HCT116 (cell line): Measurements from ENCODE around the gene XRCC2. TPM values are rescaled to one million over a fixed set of nuclear protein-coding genes. Genes with fewer than 3 reads are reported as not detected.

Experiments used
- ATAC-seq: fragments of 200-7000 bp; cut with Tn5 transposase; 2 replicates; pipeline ENCODE4 v1.9.1; 2020; ENCODE audit warnings: mild to moderate bottlenecking, moderate library complexity
- BruUV-seq: library from RNA; stranded (reverse); fragments of 400-500 nt; replicated peaks from 2 replicates; lab custom pipeline; 2021; lab: Mats Ljungman, UMichigan
- CTCF ChIA-PET: fragments of 300-600 bp; sonication (Branson Sonifier 250); formaldehyde crosslinking; loops from one replicate; lab custom pipeline; 2021; ENCODE audit warnings: antibody characterized with exemption; lab: Charles Lee
- POLR2A ChIA-PET: fragments of 300-600, 350-600 bp; sonication (Branson Sonifier 250); formaldehyde crosslinking; loops from one replicate; lab custom pipeline; 2021; ENCODE audit warnings: antibody characterized with exemption; lab: Charles Lee
- RAD21 ChIA-PET, 2 experiments: fragments of 300-600 bp; sonication (Branson Sonifier 250); formaldehyde crosslinking; loops; one replicate each; lab custom pipeline; 2023; ENCODE audit warnings: low total read pairs in 2 of 2; ENCODE audit not compliant: uncharacterized antibody in 2 of 2, unreplicated experiment in 2 of 2, low non-redundant PET in 1 of 2; lab: Charles Lee
- DNase-seq: peaks from one replicate; pipeline ENCODE4 v3.0.0-alpha.2; 2010; ENCODE audit warnings: low read depth, low spot score
- H2AFZ ChIP-seq: fragments of 200-600 bp; shearing (Covaris generic), sonication (generic); 2 replicates; pipeline ENCODE4 v1.6.1; 2017; ENCODE audit warnings: low read depth, mixed run types, mixed read lengths, antibody characterized with exemption, low read length; ENCODE audit not compliant: poor library complexity, severe bottlenecking
- H3K27ac ChIP-seq: 2 replicates; pipeline ENCODE4 v1.5.1; 2012; ENCODE audit warnings: low read depth, low read length
- H3K27me3 ChIP-seq: fragments of 200-600 bp; sonication (generic); 2 replicates; pipeline ENCODE4 v1.6.1; 2016; ENCODE audit warnings: mixed run types, low read length, mixed read lengths; ENCODE audit not compliant: insufficient read depth
- H3K36me3 ChIP-seq, 2 experiments: fragments of 200-500 bp in 1 of 2; fragments of 200-600 bp in 1 of 2; sonication (Bioruptor generic) in 1 of 2; sonication (generic) in 1 of 2; 2 replicates each; pipeline versions ENCODE4 v1.5.1 to v1.6.1; 2014 to 2016; ENCODE audit warnings: low read length in 2 of 2, inconsistent platforms in 1 of 2, mixed read lengths in 1 of 2, mixed run types in 1 of 2; ENCODE audit not compliant: insufficient read depth in 2 of 2, control insufficient read depth in 1 of 2
- H3K4me1 ChIP-seq, 2 experiments: fragments of 200-600 bp in 1 of 2; sonication (generic) in 1 of 2; 2 replicates each; pipeline versions ENCODE4 v1.5.1 to v1.6.1; 2012 to 2017; ENCODE audit warnings: low read length in 2 of 2, inconsistent platforms in 1 of 2, mild to moderate bottlenecking in 1 of 2, mixed read lengths in 1 of 2, mixed run types in 1 of 2, moderate library complexity in 1 of 2; ENCODE audit not compliant: insufficient read depth in 2 of 2, control insufficient read depth in 1 of 2
- H3K4me2 ChIP-seq: fragments of 200-600 bp; sonication (generic); 2 replicates; pipeline ENCODE4 v1.6.1; 2017; ENCODE audit warnings: mixed run types, low read length, mixed read lengths
- H3K4me3 ChIP-seq, 2 experiments: fragments of 200-600 bp in 1 of 2; sonication (generic) in 1 of 2; replicated peaks in 1 of 2; 2 replicates each; pipeline ENCODE4 v1.5.1; 2011 to 2016; ENCODE audit warnings: low read length in 2 of 2, control low read depth in 1 of 2, low read depth in 1 of 2, mild to moderate bottlenecking in 1 of 2, mixed read lengths in 1 of 2, mixed run types in 1 of 2
- H3K79me2 ChIP-seq: fragments of 200-600 bp; sonication (generic); 2 replicates; pipeline ENCODE4 v1.6.1; 2017; ENCODE audit warnings: mild to moderate bottlenecking, mixed run types, low read length, moderate library complexity, mixed read lengths; ENCODE audit not compliant: insufficient read depth
- H3K9ac ChIP-seq: fragments of 200-600 bp; sonication (generic); 2 replicates; pipeline ENCODE4 v1.6.1; 2016; ENCODE audit warnings: low read length, mixed read lengths
- H3K9me2 ChIP-seq: fragments of 200-600 bp; sonication (generic), shearing (Covaris generic); 2 replicates; pipeline ENCODE4 v1.6.1; 2017; ENCODE audit warnings: mixed run types, mild to moderate bottlenecking, moderate library complexity; ENCODE audit not compliant: insufficient read depth
- H3K9me3 ChIP-seq, 2 experiments: fragments of 200-500 bp in 1 of 2; fragments of 200-600 bp in 1 of 2; sonication (Bioruptor generic) in 1 of 2; sonication (generic) in 1 of 2; 2 replicates each; pipeline ENCODE4 v1.6.1; 2014 to 2017; ENCODE audit warnings: low read length in 2 of 2, mixed read lengths in 2 of 2, inconsistent platforms in 1 of 2, low read depth in 1 of 2, mild to moderate bottlenecking in 1 of 2, mixed run types in 1 of 2, moderate library complexity in 1 of 2; ENCODE audit not compliant: control insufficient read depth in 1 of 2, insufficient read depth in 1 of 2
- H4K20me1 ChIP-seq: fragments of 200-600 bp; sonication (generic), shearing (Covaris generic); 2 replicates; pipeline ENCODE4 v1.6.1; 2017; ENCODE audit warnings: mixed run types, mild to moderate bottlenecking, moderate library complexity; ENCODE audit not compliant: insufficient read depth
- CEBPB ChIP-seq: IDR thresholded peaks from 2 replicates; pipeline ENCODE4 v1.6.1; 2012; ENCODE audit warnings: low read depth
- EGR1 ChIP-seq: IDR thresholded peaks from 2 replicates; pipeline ENCODE4 v1.6.1; 2012; ENCODE audit warnings: low read depth
- EZH2phosphoT487 ChIP-seq: fragments of 200-600 bp; IDR thresholded peaks from 2 replicates; pipeline ENCODE4 v1.6.1; 2018; ENCODE audit warnings: antibody characterized with exemption, borderline replicate concordance
- POLR2AphosphoS5 ChIP-seq: IDR thresholded peaks from 2 replicates; pipeline ENCODE4 v1.6.1; 2011; ENCODE audit warnings: mild to moderate bottlenecking, low read depth, low read length, moderate library complexity
- RAD21 ChIP-seq: IDR thresholded peaks from 2 replicates; pipeline ENCODE4 v1.6.1; 2012; ENCODE audit warnings: low read depth, mild to moderate bottlenecking
- SIN3A ChIP-seq: IDR thresholded peaks from 2 replicates; pipeline ENCODE4 v1.6.1; 2012; ENCODE audit warnings: low read depth
- SP1 ChIP-seq: IDR thresholded peaks from 2 replicates; pipeline ENCODE4 v1.6.1; 2012; ENCODE audit warnings: low read depth
- ZFX ChIP-seq: fragments of 450-650 bp; IDR thresholded peaks from 2 replicates; pipeline ENCODE4 v1.6.1; 2017
- ZNF274 ChIP-seq: fragments of 200-500 bp; sonication (Bioruptor generic); IDR thresholded peaks from 2 replicates; pipeline ENCODE4 v1.6.1; 2014; ENCODE audit warnings: mild to moderate bottlenecking, low read depth, low read length, inconsistent platforms
- intact Hi-C: fragments of 100-400 bp; cut with micrococcal nuclease; formaldehyde crosslinking; loops from 2 replicates; pipeline ENCODE4 v1.10.0; 2022
- total RNA-seq: library from RNA; stranded (reverse); gene quantifications from one replicate; pipeline ENCODE4 v1.2.1, GENCODE V29; 2021; ENCODE audit not compliant: unreplicated experiment
- TF ChIP-seq, protein P1 (sequence below): IDR thresholded peaks from 2 replicates; pipeline ENCODE4 v1.6.1; 2012
- TF ChIP-seq, protein P2 (sequence below): IDR thresholded peaks from 2 replicates; pipeline ENCODE4 v1.6.1; 2012; ENCODE audit warnings: low read depth
- TF ChIP-seq, protein P3 (sequence below): IDR thresholded peaks from 2 replicates; pipeline ENCODE4 v1.6.1; 2012
- TF ChIP-seq, protein P4 (sequence below): IDR thresholded peaks from 2 replicates; pipeline ENCODE4 v1.6.1; 2011; ENCODE audit warnings: mild to moderate bottlenecking, low read length, moderate library complexity; ENCODE audit not compliant: insufficient replicate concordance; ENCODE audit errors: extremely low read depth

The XRCC2 gene
- total RNA-seq, 1 experiment from 2014 or later: 14.8 TPM

DNA sequence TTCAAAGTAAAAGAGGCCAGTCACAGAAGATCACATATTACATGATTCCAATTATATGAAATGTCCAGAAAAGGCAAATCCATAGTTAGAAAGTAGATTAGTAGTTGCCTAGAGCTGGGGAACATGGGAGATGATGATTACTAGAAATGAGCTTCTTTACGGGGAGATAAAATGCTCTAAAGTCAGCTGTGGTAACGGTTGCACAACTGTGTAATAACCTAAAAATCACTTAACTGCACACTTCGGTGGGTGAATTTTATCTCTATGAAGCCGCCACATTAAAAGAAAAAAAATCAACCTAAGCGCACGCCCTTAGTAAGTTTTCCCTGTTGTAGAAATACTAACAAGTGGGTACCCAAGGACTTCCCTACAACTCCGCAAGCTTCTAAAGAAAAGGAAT is 15.9 kb downstream of the XRCC2 start:
- H3K27me3 ChIP-seq: no peaks in the 10 kb centered on the region
- TF ChIP-seq, protein P1, sequence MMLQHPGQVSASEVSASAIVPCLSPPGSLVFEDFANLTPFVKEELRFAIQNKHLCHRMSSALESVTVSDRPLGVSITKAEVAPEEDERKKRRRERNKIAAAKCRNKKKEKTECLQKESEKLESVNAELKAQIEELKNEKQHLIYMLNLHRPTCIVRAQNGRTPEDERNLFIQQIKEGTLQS: no peak
- CTCF ChIA-PET: interaction anchor here (0.7 kb wide), 1 partner anchor 319 kb away, joined by 3 read pairs; no protein-coding TSS in a partner anchor
- POLR2A ChIA-PET: no interaction called here
- no peak overlapping the region for H3K27ac ChIP-seq
- BruUV-seq: no TSS peak
- no peak overlapping the region for H2AFZ ChIP-seq
- H3K9me2 ChIP-seq: no peaks in the 10 kb centered on the region
- DNase-seq (no peak), ATAC-seq (no peak)
- peaks cover 95% of the 10 kb centered on the region for H3K79me2 ChIP-seq
- no peak overlapping the region for H3K4me2 ChIP-seq
- RAD21 ChIA-PET: no interaction called here
- peaks cover 13% of the 10 kb centered on the region; the same call in 1 of the 2 replicates for H4K20me1 ChIP-seq
- no peak overlapping the region for H3K9ac ChIP-seq
- H3K36me3 ChIP-seq: peaks cover 13 to 29% of the 10 kb centered on the region in 2 experiments; a peak in 2 of 4 replicates
- intact Hi-C loops: no loop called here
- H3K4me3 ChIP-seq: no peak overlapping the region
- H3K9me3 ChIP-seq: no peaks in the 10 kb centered on the region
- no peaks in the 10 kb centered on the region for H3K4me1 ChIP-seq

DNA sequence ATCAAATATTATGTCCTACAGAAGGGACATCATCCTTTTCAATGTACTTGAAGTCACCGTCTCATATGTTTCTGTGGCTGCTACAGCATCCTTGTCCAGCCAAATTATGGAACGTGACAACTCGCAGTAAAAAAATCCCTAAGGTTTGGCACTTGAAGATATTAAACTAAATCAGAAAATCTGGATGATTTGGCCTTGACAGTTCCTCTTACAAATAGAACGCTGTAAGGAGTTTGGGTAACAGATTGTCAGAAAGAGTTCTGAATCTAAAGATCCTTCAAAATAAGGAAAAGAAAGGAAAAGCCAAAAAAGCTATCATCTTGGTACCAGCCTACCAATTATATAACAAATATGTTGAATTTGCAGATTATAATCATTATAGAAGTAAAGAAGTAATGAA is 21.0 kb downstream of the XRCC2 start:
- no peaks in the 10 kb centered on the region for H3K9me3 ChIP-seq
- ATAC-seq: no peak
- intact Hi-C loops: no loop called here
- H3K79me2 ChIP-seq: peaks cover 94% of the 10 kb centered on the region
- no peaks in the 10 kb centered on the region for H3K4me1 ChIP-seq
- H3K27ac ChIP-seq: no peak overlapping the region
- no peaks in the 10 kb centered on the region for H3K27me3 ChIP-seq
- ChIA-PET RAD21 (no interaction called here), CTCF (no interaction called here), POLR2A (no interaction called here)
- H3K36me3 ChIP-seq: peaks cover 12 to 28% of the 10 kb centered on the region in 2 experiments; a peak in 3 of 4 replicates
- H2AFZ ChIP-seq: no peak overlapping the region
- no peak overlapping the region for H3K4me3 ChIP-seq
- H3K4me2 ChIP-seq: no peak overlapping the region
- no peaks in the 10 kb centered on the region for H3K9me2 ChIP-seq
- no TSS peak for BruUV-seq
- H3K9ac ChIP-seq: no peak overlapping the region
- H4K20me1 ChIP-seq: peaks cover 14% of the 10 kb centered on the region; the same call in 1 of the 2 replicates
- DNase-seq: no peak
- TF ChIP-seq SP1 (no peak), EZH2phosphoT487 (no peak), ZNF274 (no peak), POLR2AphosphoS5 (no peak), EGR1 (no peak), CEBPB (no peak), SIN3A (no peak), ZFX (no peak), RAD21 (no peak)
- TF ChIP-seq, protein P2, sequence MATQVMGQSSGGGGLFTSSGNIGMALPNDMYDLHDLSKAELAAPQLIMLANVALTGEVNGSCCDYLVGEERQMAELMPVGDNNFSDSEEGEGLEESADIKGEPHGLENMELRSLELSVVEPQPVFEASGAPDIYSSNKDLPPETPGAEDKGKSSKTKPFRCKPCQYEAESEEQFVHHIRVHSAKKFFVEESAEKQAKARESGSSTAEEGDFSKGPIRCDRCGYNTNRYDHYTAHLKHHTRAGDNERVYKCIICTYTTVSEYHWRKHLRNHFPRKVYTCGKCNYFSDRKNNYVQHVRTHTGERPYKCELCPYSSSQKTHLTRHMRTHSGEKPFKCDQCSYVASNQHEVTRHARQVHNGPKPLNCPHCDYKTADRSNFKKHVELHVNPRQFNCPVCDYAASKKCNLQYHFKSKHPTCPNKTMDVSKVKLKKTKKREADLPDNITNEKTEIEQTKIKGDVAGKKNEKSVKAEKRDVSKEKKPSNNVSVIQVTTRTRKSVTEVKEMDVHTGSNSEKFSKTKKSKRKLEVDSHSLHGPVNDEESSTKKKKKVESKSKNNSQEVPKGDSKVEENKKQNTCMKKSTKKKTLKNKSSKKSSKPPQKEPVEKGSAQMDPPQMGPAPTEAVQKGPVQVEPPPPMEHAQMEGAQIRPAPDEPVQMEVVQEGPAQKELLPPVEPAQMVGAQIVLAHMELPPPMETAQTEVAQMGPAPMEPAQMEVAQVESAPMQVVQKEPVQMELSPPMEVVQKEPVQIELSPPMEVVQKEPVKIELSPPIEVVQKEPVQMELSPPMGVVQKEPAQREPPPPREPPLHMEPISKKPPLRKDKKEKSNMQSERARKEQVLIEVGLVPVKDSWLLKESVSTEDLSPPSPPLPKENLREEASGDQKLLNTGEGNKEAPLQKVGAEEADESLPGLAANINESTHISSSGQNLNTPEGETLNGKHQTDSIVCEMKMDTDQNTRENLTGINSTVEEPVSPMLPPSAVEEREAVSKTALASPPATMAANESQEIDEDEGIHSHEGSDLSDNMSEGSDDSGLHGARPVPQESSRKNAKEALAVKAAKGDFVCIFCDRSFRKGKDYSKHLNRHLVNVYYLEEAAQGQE: no peak
- TF ChIP-seq, protein P3, sequence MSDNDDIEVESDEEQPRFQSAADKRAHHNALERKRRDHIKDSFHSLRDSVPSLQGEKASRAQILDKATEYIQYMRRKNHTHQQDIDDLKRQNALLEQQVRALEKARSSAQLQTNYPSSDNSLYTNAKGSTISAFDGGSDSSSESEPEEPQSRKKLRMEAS: no peak
- TF ChIP-seq, protein P4, sequence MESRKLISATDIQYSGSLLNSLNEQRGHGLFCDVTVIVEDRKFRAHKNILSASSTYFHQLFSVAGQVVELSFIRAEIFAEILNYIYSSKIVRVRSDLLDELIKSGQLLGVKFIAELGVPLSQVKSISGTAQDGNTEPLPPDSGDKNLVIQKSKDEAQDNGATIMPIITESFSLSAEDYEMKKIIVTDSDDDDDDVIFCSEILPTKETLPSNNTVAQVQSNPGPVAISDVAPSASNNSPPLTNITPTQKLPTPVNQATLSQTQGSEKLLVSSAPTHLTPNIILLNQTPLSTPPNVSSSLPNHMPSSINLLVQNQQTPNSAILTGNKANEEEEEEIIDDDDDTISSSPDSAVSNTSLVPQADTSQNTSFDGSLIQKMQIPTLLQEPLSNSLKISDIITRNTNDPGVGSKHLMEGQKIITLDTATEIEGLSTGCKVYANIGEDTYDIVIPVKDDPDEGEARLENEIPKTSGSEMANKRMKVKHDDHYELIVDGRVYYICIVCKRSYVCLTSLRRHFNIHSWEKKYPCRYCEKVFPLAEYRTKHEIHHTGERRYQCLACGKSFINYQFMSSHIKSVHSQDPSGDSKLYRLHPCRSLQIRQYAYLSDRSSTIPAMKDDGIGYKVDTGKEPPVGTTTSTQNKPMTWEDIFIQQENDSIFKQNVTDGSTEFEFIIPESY: no peak
